ENCODE measurements around the gene LIPM. TPM values are rescaled to one million over a fixed set of nuclear protein-coding genes. Genes with fewer than 3 reads are reported as not detected.

LIPM gene
- total and polyA plus RNA-seq, 5 donors, result not detected

DNA sequence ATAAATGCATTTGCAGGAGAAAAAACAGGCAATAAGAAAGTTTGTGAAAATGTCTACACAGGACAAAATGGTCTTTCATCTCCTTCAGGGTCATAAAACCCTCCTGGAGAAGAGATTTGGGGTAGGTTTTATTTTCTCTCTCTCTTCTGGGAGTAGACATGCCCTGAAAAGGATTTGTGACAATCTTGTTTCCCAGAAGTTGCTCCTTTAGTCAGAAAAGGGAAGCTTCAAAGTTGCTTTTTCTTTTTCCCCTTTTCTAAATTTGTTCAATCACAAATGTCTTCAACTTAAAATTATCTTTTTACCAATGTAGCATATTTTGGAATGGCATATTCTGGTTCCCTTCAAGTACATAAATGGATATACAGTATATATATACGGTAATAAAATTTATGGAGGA lies 58.5 kb downstream of the LIPM start:
- Histone ChIP-seq H3K4me3 (ENCODE audit: low read length) (no peak overlapping the region), H3K9me3 (ENCODE audit: control insufficient read depth, low read length) (no peaks in the 10 kb centered on the region), H3K27me3 (ENCODE audit: control insufficient read depth, insufficient read depth) (no peaks in the 10 kb centered on the region), H3K27ac (ENCODE audit: low read length) (no peak overlapping the region), H3K4me1 (ENCODE audit: control insufficient read depth, insufficient read depth, low read length) (no peaks in the 10 kb centered on the region)
- no peak for DNase-seq
- ATAC-seq, result no peak
- intact Hi-C loops (cut with DNase I), result no loop called here
- WGBS, result 92% methylated on average over 1 of the region's 1 CpG

DNA sequence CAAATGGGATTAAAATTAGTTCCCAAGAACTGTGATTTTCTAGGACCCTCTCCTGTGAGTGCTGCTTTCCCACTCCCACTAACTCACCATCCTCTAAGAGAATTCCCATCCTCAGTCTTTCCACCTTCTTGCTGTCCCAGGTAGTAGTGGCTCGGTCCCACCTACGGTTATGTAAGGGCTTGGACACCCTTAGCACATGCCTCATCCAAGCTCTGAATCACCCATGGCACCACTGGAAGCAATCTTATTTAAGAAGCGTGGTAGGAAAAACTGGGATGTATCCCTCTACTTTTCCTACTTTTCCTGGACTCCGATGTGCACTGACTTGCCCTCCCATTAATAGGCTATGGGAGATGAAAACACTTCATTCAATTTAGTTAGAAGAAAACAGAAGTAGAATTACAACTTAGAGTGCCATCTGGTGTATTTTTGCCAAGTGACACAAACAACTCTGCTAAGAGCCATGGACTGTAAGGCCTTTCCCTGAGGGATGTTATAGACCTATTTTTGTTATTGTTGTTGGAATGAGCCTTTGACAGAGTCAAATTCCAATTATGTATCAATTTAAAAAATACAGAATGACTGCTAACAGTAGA lies 62.8 kb downstream of the LIPM start:
- Histone ChIP-seq H3K4me3 (ENCODE audit: low read length) (no peak overlapping the region), H3K9me3 (ENCODE audit: control insufficient read depth, low read length) (no peaks in the 10 kb centered on the region), H3K4me1 (ENCODE audit: control insufficient read depth, insufficient read depth, low read length) (no peaks in the 10 kb centered on the region), H3K27ac (ENCODE audit: low read length) (no peak overlapping the region), H3K27me3 (ENCODE audit: control insufficient read depth, insufficient read depth) (no peaks in the 10 kb centered on the region)
- 81% methylated on average over 4 of the region's 4 CpGs for WGBS
- intact Hi-C loops (cut with DNase I), result no loop called here
- DNase-seq, result no peak
- no peak for ATAC-seq

DNA sequence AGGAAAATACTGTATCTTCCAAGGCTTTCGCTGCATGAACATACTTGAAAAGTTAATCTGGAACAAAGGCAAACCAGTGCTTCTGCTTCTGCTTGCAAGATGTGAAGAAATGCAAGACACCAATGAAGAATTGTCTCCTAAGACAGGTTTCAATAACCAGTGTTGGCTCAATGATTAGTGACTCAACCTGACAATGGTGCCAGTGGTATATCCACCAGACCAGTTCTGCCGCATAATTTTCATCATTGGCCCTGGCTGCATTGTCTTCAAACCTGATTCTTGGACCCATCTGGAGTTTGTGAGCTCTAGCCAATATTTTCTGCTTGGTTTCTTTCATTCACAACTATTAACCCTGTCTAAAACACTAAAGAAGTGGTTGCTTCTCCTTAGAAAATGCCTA lies 63.9 kb downstream of the LIPM start:
- WGBS, result 93% methylated on average over 2 of the region's 2 CpGs
- no peak overlapping the region for H3K4me3 ChIP-seq (ENCODE audit: low read length)
- no peak for ATAC-seq

DNA sequence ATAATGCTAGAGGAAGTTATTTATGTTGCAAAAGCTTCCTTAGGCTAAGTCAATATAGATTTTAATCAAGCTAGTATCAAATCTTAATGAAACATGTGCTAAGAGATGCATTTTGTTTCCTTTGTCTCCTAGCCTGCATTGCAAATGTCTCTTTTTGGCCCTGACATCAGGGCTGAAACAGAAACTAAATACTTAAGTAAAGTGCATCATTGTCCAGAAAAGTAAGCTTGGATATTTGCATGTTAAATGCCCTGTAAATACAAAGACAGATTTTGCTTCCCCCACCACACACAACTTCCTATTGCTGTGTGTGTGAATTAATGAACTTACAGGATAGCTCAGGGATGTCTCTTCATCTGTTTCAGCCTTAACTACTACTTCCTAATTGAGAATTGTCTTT lies 67.6 kb downstream of the LIPM start:
- H3K9me3 ChIP-seq (ENCODE audit: control insufficient read depth, low read length), result no peaks in the 10 kb centered on the region
- DNase-seq (no peak), ATAC-seq (no peak)
- no peaks in the 10 kb centered on the region for H3K27me3 ChIP-seq (ENCODE audit: control insufficient read depth, insufficient read depth)
- intact Hi-C loops (cut with DNase I), result no loop called here
- H3K4me1 ChIP-seq (ENCODE audit: control insufficient read depth, insufficient read depth, low read length), result peaks cover 2% of the 10 kb centered on the region
- no peak overlapping the region for H3K27ac ChIP-seq (ENCODE audit: low read length)
- no peak overlapping the region for H3K4me3 ChIP-seq (ENCODE audit: low read length)

More for the DNA sequence above, 63.9 kb downstream of the LIPM start:
- Histone ChIP-seq H3K9me3 (ENCODE audit: control insufficient read depth, low read length) (no peaks in the 10 kb centered on the region), H3K27ac (ENCODE audit: low read length) (no peak overlapping the region), H3K27me3 (ENCODE audit: control insufficient read depth, insufficient read depth) (no peaks in the 10 kb centered on the region), H3K4me1 (ENCODE audit: control insufficient read depth, insufficient read depth, low read length) (no peaks in the 10 kb centered on the region)
- intact Hi-C loops (cut with DNase I), result no loop called here
- DNase-seq, result no peak

Other genes starting within 250 kb of the LIPM start
- gene RNLS, start 219.4 kb upstream of the LIPM start, total RNA-seq, result 10 to 100 TPM; 16.2 to 20.8 (median 17.4) TPM
- 11.1 TPM for gene RNLS, start 219.4 kb upstream of the LIPM start, polyA plus RNA-seq
- under 1 TPM in 3 of 4 donors, not detected in 1; 0.06 to 0.14 (median 0.11) TPM for gene LIPJ, start 216.0 kb upstream of the LIPM start, total RNA-seq
- 0.02 TPM for gene LIPJ, start 216.0 kb upstream of the LIPM start, polyA plus RNA-seq
- not detected for gene LIPF, start 138.3 kb upstream of the LIPM start, total RNA-seq
- gene LIPF, start 138.3 kb upstream of the LIPM start, polyA plus RNA-seq, result 0.57 TPM
- gene LIPK, start 96.5 kb upstream of the LIPM start, total RNA-seq, result not detected
- gene LIPK, start 96.5 kb upstream of the LIPM start, polyA plus RNA-seq, result not detected
- under 1 TPM in 1 of 4 donors, not detected in 3; 0.26 TPM for gene LIPN, start 42.7 kb upstream of the LIPM start, total RNA-seq
- gene LIPN, start 42.7 kb upstream of the LIPM start, polyA plus RNA-seq, result not detected
- gene ANKRD22, start 49.1 kb downstream of the LIPM start, total RNA-seq, result under 1 TPM in 1 of 4 donors, not detected in 3; 0.15 TPM
- not detected for gene ANKRD22, start 49.1 kb downstream of the LIPM start, polyA plus RNA-seq
- gene STAMBPL1, start 77.5 kb downstream of the LIPM start, total RNA-seq, result 10 to 100 TPM in 3 of 4 donors, 1 to 10 TPM in 1; 9.4 to 13.0 (median 10.4) TPM
- 4.4 TPM for gene STAMBPL1, start 77.5 kb downstream of the LIPM start, polyA plus RNA-seq
- gene ACTA2, start 150.0 kb downstream of the LIPM start, total RNA-seq, result 1,000 to 10,000 TPM in 2 of 4 donors, 100 to 1,000 TPM in 2; 746 to 3,137 (median 1,120) TPM
- gene ACTA2, start 150.0 kb downstream of the LIPM start, polyA plus RNA-seq, result 649 TPM
- 10 to 100 TPM in 1 of 4 donors, 1 to 10 TPM in 3; 5.7 to 10.1 (median 6.5) TPM for gene FAS, start 188.1 kb downstream of the LIPM start, total RNA-seq
- 4.7 TPM for gene FAS, start 188.1 kb downstream of the LIPM start, polyA plus RNA-seq